ENCODE results near the gene BCAS1. TPM values are rescaled to one million over a fixed set of nuclear protein-coding genes. Genes with fewer than 3 reads are reported as not detected.

The BCAS1 gene
- total RNA-seq, 1 experiment from 2014 or later = 0.17 TPM

DNA sequence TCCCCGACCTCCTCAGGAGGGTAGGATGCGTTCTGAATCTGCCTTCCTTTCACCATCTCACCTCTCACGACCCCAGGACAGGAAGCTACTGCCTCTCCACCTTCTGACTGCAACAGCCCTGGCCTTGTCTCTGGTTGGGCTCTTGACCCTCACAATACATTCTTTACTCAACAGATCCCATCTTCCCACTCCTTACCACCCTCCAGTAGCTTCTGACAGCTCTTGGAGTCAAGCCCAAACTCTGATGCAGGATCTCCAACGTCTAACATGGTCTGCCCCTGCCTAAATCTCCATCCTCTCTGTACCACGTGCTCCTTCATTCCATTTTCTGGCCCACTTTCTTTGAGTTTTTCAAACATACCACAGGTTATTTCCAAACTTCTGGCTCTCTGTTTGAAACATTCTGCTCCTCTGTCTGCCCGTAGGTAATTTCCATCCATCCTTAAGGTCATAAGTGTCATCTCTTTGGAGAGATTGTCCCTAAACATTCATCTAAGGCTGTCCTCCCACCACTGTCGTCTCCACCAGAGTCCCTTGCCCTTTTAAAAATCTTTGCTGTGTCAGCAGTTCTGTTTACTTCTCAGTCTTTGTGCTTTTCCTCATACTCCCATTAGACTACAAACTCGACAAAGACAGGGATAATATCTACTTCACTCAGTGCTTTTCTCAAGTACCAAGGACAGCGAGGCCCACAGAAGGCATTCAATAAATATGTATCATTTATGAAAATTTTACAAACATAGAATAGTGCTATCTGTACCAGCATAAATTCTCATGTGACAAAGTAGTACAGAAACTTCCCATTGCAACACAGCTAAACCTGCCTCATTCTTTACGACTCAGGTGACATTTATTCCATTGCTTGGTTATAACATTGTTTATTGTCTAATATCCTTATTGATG is 73.6 kb downstream of the BCAS1 start:
- ATAC-seq = no peak
- H3K4me2 ChIP-seq (ENCODE audit: low read length) = no peak overlapping the region
- POLR2A ChIA-PET = no interaction called here
- intact Hi-C loops (cut with micrococcal nuclease) = no loop called here
- H3K27me3 ChIP-seq (ENCODE audit: insufficient read depth, low read length) = no peaks in the 10 kb centered on the region
- H2AFZ ChIP-seq (ENCODE audit: low read depth, low read length, poor library complexity, severe bottlenecking) = no peak overlapping the region
- RAD21 ChIA-PET (ENCODE audit: low non-redundant PET in 1 of 2, low total read pairs in 2 of 2, uncharacterized antibody in 2 of 2, unreplicated experiment in 2 of 2) = no interaction called here
- H3K79me2 ChIP-seq (ENCODE audit: insufficient read depth, low read length) = no peaks in the 10 kb centered on the region
- no peak overlapping the region for H3K9ac ChIP-seq (ENCODE audit: low read length)
- H3K4me3 ChIP-seq (replicated peaks in 1 of 2; ENCODE audit: low read depth in 1 of 2, low read length in 2 of 2) = no peak overlapping the region
- H3K36me3 ChIP-seq (ENCODE audit: control insufficient read depth in 1 of 2, insufficient read depth in 2 of 2, low read length in 2 of 2) = no peaks in the 10 kb centered on the region
- TF ChIP-seq RAD21 (IDR thresholded peaks at IDR 0.05; ENCODE audit: low read depth) (no peak), YY1 (IDR thresholded peaks at IDR 0.05; ENCODE audit: extremely low read depth, insufficient replicate concordance, low read depth, low read length) (no peak), FOSL1 (IDR thresholded peaks at IDR 0.05; ENCODE audit: low read depth) (no peak), EZH2 (IDR thresholded peaks at IDR 0.05) (no peak), CEBPB (IDR thresholded peaks at IDR 0.05; ENCODE audit: low read depth) (no peak), CBX3 (IDR thresholded peaks at IDR 0.05; ENCODE audit: low read depth) (no peak), JUND (IDR thresholded peaks at IDR 0.05) (no peak), TCF7L2 (IDR thresholded peaks at IDR 0.05; ENCODE audit: borderline replicate concordance, extremely low read depth, insufficient read depth, insufficient read length) (no peak), ELF1 (IDR thresholded peaks at IDR 0.05; ENCODE audit: borderline replicate concordance, low read depth) (no peak), POLR2A (IDR thresholded peaks at IDR 0.05; ENCODE audit: borderline replicate concordance, extremely low read depth, insufficient read depth, insufficient read length) (no peak), ZFX (IDR thresholded peaks at IDR 0.05) (no peak), SIN3A (IDR thresholded peaks at IDR 0.05; ENCODE audit: low read depth) (no peak), SRF (IDR thresholded peaks at IDR 0.05; ENCODE audit: low read depth) (no peak), EZH2phosphoT487 (IDR thresholded peaks at IDR 0.05; ENCODE audit: borderline replicate concordance) (no peak), EGR1 (IDR thresholded peaks at IDR 0.05; ENCODE audit: low read depth) (no peak), POLR2AphosphoS5 (IDR thresholded peaks at IDR 0.05; ENCODE audit: low read depth, low read length) (no peak)
- TF ChIP-seq, protein P1, sequence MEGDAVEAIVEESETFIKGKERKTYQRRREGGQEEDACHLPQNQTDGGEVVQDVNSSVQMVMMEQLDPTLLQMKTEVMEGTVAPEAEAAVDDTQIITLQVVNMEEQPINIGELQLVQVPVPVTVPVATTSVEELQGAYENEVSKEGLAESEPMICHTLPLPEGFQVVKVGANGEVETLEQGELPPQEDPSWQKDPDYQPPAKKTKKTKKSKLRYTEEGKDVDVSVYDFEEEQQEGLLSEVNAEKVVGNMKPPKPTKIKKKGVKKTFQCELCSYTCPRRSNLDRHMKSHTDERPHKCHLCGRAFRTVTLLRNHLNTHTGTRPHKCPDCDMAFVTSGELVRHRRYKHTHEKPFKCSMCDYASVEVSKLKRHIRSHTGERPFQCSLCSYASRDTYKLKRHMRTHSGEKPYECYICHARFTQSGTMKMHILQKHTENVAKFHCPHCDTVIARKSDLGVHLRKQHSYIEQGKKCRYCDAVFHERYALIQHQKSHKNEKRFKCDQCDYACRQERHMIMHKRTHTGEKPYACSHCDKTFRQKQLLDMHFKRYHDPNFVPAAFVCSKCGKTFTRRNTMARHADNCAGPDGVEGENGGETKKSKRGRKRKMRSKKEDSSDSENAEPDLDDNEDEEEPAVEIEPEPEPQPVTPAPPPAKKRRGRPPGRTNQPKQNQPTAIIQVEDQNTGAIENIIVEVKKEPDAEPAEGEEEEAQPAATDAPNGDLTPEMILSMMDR (IDR thresholded peaks at IDR 0.05 in 2 of 3, conservative IDR thresholded peaks at IDR 0.05 in 1 of 3; ENCODE audit: borderline replicate concordance in 1 of 3, insufficient read depth in 1 of 3, low read depth in 2 of 3, low read length in 2 of 3) = no peak
- H3K4me1 ChIP-seq (ENCODE audit: control insufficient read depth in 1 of 2, insufficient read depth in 2 of 2, low read length in 2 of 2) = no peaks in the 10 kb centered on the region
- H3K27ac ChIP-seq (ENCODE audit: low read depth, low read length) = no peak overlapping the region
- no peaks in the 10 kb centered on the region for H3K9me3 ChIP-seq (ENCODE audit: control insufficient read depth in 1 of 2, insufficient read depth in 1 of 2, low read depth in 1 of 2, low read length in 2 of 2)
- H4K20me1 ChIP-seq (ENCODE audit: insufficient read depth) = no peaks in the 10 kb centered on the region
- CTCF ChIA-PET = no interaction called here
- no peaks in the 10 kb centered on the region for H3K9me2 ChIP-seq (ENCODE audit: insufficient read depth)
- BruUV-seq (replicated peaks) = no TSS peak
- DNase-seq (ENCODE audit: low read depth, low spot score) = no peak
